Stimulated activated naive B cell treated with anti-CD40 and anti-IgM and Interleukin-4, amounts not matched to agents 10 μg/mL and 1 μg/mL and 100 μg/mL, for 72 hours (primary cell): ENCODE measurements around the gene KLHDC8A.
"Not testable (repeated sequence)": the region's sequence is repeated elsewhere in the genome, so short reads cannot be mapped to it uniquely, and the experiment has no call there.

Experiments
- ATAC-seq, 2 donors: fragments of 150-1000 bp; cut with Tn5 transposase; replicated peaks; 2 replicates each; pipeline ENCODE4 v1.10.0; 2021; ENCODE audit warnings: moderate library complexity in 1 of 2
- DNase-seq: peaks from one replicate; pipeline ENCODE4 v3.0.0; 2021
- H3K27ac Mint-ChIP-seq: one replicate; pipeline ENCODE4 v1.8.0; 2022; ENCODE audit warnings: mild to moderate bottlenecking, mixed read lengths
- H3K27me3 Mint-ChIP-seq, 2 donors: one replicate each; pipeline ENCODE4 v1.8.0; 2022; ENCODE audit warnings: mixed read lengths in 2 of 2
- H3K36me3 Mint-ChIP-seq, 2 donors: one replicate each; pipeline ENCODE4 v1.8.0; 2022; ENCODE audit warnings: mixed read lengths in 2 of 2, mild to moderate bottlenecking in 1 of 2
- H3K4me1 Mint-ChIP-seq, 2 donors: one replicate each; pipeline ENCODE4 v1.8.0; 2022; ENCODE audit warnings: mixed read lengths in 2 of 2, mild to moderate bottlenecking in 1 of 2
- H3K4me3 Mint-ChIP-seq, 2 donors: one replicate each; pipeline ENCODE4 v1.8.0; 2022; ENCODE audit warnings: mild to moderate bottlenecking in 2 of 2, mixed read lengths in 2 of 2, moderate library complexity in 1 of 2
- H3K9me3 Mint-ChIP-seq, 2 donors: one replicate each; pipeline ENCODE4 v1.8.0; 2022; ENCODE audit warnings: mixed read lengths in 2 of 2, mild to moderate bottlenecking in 1 of 2

The KLHDC8A gene

GRCh38 chr1:205310976-205311704, 45.6 kb downstream of the KLHDC8A start:
- peaks cover 26 to 39% of the 10 kb centered on the region in 2 donors for H3K36me3 Mint-ChIP-seq

DNA sequence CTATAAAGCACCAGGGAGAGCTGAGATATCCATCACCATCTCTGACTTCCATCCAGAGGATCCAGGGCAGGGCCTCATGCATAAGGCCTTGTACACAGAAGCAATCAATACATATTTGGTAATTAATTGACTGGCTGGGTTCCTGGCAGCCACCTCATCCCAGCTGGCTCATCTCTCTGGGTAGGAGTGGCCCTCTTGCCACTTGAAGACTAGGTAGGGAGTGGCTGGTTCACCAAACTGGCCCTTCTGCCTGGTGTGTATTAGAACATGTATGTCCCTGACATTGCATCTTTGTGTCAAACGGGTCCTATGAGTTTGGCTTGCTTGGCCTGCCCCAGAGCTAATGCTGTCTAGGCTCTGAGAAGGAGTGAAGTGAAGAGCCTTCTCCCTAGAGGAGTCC, 47.0 kb downstream of the KLHDC8A start:
- no peak for DNase-seq
- no peak overlapping the region for H3K4me3 Mint-ChIP-seq
- H3K36me3 Mint-ChIP-seq: peaks cover 37 to 50% of the 10 kb centered on the region in 2 donors
- peaks cover 45 to 87% of the 10 kb centered on the region in 2 donors for H3K4me1 Mint-ChIP-seq
- H3K27me3 Mint-ChIP-seq: no peaks in the 10 kb centered on the region
- H3K27ac Mint-ChIP-seq: peak overlapping the region; percentile 93
- no peaks in the 10 kb centered on the region for H3K9me3 Mint-ChIP-seq
- ATAC-seq: no peak

More at GRCh38 chr1:205310976-205311704, 45.6 kb downstream of the KLHDC8A start:
- peak; percentile 52 for DNase-seq
- Mint-ChIP-seq H3K27me3 (no peaks in the 10 kb centered on the region), H3K4me1 (peaks cover 48 to 92% of the 10 kb centered on the region in 2 donors), H3K27ac (peak overlapping the region; percentile 93), H3K4me3 (peak overlapping the region; percentile 62 to 69), H3K9me3 (no peaks in the 10 kb centered on the region)
- peak; percentile 61 to 68 for ATAC-seq

DNA sequence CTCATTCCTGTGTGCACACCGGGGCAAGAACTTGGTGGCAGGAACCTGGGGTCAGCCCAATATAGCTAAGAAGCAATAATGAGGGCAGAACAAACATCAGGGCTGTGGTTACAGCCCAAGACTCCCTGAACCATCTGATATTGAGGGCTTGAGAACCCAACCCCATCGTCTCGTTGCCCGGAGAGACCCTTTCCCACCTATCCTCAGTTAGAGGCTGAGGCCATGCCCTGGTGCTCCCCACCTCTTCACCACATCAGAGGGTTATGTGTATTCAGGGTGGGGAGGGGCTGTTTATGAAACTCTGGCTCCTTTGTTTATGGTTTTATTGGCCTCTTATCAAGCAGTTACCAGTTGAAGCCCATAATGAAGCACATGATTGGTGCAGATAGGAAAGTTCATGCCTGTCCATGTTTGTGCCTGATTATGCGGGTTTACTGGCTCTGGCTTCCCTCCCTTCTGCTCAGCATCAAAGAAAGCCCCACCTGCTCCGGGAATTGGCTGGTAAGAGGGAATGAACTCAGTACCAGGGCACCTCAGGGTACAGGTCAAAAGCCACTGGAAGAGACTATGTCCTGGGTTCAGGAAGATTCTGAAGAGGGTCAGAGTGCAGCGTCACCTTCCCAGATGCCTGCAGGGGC, 49.7 kb downstream of the KLHDC8A start:
- H3K36me3 Mint-ChIP-seq: peaks cover 42 to 68% of the 10 kb centered on the region in 2 donors
- H3K4me3 Mint-ChIP-seq: no peak overlapping the region
- H3K9me3 Mint-ChIP-seq: no peaks in the 10 kb centered on the region
- H3K27ac Mint-ChIP-seq: no peak overlapping the region
- no peak for ATAC-seq
- H3K27me3 Mint-ChIP-seq: no peaks in the 10 kb centered on the region
- peaks cover 35 to 69% of the 10 kb centered on the region in 2 donors for H3K4me1 Mint-ChIP-seq
- no peak for DNase-seq

GRCh38 chr1:205304695-205305070, 52.0 kb downstream of the KLHDC8A start:
- Mint-ChIP-seq H3K4me1 (peaks cover 33 to 68% of the 10 kb centered on the region in 2 donors), H3K27ac (peak overlapping the region; percentile 42), H3K27me3 (no peaks in the 10 kb centered on the region), H3K4me3 (no peak overlapping the region), H3K36me3 (peaks cover 38 to 64% of the 10 kb centered on the region in 2 donors), H3K9me3 (no peaks in the 10 kb centered on the region)
- no peak for ATAC-seq
- no peak for DNase-seq

DNA sequence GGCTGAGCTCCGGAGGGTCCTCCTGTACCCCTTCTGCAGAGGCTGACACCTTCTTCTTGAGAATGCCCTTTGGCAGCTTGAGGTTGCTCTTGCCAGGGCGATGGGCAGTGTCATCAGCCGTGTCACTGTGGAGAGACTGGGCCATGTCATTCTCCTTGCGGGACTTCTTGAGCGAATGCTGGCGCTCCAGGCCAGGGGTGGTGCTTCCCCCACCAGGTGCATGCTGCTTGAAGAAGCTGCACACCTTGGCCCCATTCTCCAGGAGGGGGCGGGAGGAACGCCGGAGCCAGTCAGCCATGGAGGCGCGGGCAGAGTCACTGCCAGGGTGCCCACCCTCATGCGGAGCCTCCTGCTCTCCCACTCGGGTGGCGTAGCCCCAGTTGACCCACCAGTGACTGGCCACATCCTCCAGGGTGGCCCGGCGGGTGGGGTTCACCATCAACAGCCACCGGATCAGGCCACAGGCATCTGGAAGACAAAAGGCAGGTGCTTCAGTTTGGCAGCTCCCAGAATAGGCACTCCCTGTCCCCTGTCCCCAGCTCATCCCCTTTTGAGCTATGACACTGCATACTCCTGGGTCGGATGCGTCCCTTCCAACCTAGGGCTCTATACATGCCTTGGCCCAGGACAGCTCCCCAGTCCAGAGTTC, 52.6 kb downstream of the KLHDC8A start:
- Mint-ChIP-seq H3K27ac (peak overlapping the region; percentile 42), H3K4me1 (peaks cover 33 to 65% of the 10 kb centered on the region in 2 donors), H3K4me3 (no peak overlapping the region), H3K36me3 (peaks cover 38 to 64% of the 10 kb centered on the region in 2 donors), H3K9me3 (no peaks in the 10 kb centered on the region), H3K27me3 (no peaks in the 10 kb centered on the region)
- no peak for DNase-seq
- ATAC-seq: no peak

DNA sequence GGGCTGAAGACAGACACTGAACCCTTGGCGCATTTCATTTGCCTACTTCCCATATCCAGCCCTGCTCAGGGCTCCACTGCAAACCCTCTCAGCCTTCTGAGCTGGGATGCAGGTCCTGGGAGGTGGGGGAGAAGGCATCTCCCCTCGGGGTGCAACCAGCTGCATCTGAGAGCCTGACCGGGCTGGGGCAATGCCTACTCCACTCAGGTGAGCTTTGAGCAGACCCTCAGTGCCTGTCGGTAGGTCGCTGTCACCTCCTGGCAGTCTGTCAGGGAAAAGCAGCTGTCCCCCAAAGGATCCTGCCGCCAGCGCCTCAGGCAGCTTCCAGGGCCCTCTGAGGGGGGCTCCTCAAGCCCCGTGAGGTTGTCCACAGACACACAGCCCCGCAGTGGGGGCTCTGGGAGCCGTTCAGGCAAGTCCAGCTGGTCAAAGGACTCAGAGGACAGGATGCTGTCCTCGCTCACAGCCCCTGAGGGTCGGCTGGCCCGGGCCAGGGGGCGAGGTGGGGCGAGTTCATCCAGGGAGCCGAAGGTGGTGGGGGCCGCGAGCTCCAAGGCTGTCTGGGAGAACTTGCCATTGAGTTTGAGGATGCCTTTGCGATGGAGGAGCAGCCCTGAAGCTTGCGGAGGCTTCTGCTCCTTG, 53.4 kb downstream of the KLHDC8A start:
- ATAC-seq (no peak), DNase-seq (no peak)
- no peaks in the 10 kb centered on the region for H3K27me3 Mint-ChIP-seq
- H3K9me3 Mint-ChIP-seq: no peaks in the 10 kb centered on the region
- H3K4me1 Mint-ChIP-seq: peaks cover 35 to 66% of the 10 kb centered on the region in 2 donors
- no peak overlapping the region for H3K4me3 Mint-ChIP-seq
- peaks cover 33 to 63% of the 10 kb centered on the region in 2 donors for H3K36me3 Mint-ChIP-seq
- H3K27ac Mint-ChIP-seq: no peak overlapping the region

DNA sequence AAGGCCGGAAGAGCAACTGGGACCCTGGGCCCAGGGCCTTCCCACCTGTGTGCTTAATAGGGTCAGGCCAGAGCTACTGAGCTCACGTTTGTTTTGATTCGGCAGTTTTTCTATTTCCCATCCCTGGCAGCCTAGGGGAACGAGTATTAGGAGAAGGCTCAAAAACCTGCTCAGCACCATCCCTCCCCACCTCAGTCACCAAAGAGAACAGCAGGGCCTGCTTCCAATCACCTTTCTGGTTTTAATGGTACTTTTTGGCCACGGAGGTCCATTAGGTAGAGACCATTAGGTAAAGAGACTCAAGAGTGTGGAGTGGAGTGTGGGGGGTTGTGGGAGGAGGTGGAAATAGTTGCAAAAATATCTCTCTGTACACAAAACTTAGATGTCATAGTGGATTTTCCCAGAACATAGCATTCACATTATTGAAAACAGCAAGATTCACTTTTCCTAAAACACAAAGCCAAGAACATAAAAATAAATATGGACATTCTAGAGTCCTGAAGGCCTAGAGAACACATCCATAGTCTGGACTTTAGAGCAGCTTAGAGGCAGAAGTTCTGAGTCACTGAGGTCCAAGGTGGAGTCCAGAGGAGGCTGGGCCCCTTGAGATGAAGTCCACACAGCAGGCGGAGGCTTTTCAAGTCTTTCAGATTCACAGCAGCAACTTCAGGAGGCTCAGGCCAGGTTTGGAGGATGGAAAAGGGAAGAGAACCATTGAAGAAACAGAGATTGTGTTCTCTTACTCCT, 54.7 kb downstream of the KLHDC8A start:
- peaks cover 39 to 71% of the 10 kb centered on the region in 2 donors for H3K4me1 Mint-ChIP-seq
- H3K4me3 Mint-ChIP-seq: no peak overlapping the region
- DNase-seq (no peak), ATAC-seq (no peak)
- H3K27ac Mint-ChIP-seq: peak overlapping the region; percentile 72
- peaks cover 25 to 52% of the 10 kb centered on the region in 2 donors for H3K36me3 Mint-ChIP-seq
- no peaks in the 10 kb centered on the region for H3K27me3 Mint-ChIP-seq
- H3K9me3 Mint-ChIP-seq: no peaks in the 10 kb centered on the region

DNA sequence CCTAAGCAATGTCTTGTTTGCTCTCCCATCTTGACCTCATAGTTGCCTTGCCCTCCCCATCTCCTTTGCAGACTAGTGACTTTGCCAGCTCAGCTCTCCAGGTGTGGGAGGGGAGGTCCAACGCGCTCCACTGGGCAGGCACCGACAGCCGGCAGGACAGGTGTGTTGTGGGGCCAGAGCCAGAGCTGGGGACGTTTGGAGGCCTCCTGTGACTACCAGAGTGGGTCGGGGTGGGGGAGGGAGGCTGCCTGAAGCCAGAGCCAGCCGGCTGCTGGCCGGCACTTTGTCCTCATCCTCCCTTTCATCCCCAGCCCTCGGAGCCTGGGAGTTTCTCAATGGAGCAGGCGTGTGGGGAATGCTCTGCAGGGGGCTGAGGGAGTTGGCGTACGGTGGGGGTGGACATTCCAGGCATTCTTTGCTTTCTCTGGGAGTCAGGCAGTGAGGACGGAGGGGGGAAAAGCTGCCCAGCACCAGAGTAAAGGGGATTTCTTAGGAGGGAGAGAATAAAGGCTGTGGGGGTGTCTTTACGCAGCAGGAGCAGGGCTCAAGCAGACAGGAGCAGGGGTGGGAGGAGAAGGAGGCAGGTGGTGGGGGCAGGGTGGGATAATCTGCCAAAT, 55.4 kb downstream of the KLHDC8A start:
- no peaks in the 10 kb centered on the region for H3K9me3 Mint-ChIP-seq
- no peak overlapping the region for H3K4me3 Mint-ChIP-seq
- ATAC-seq (peak; percentile 65 to 68), DNase-seq (no peak)
- H3K27ac Mint-ChIP-seq: peak overlapping the region; percentile 81
- H3K27me3 Mint-ChIP-seq: no peaks in the 10 kb centered on the region
- peaks cover 39 to 71% of the 10 kb centered on the region in 2 donors for H3K4me1 Mint-ChIP-seq
- H3K36me3 Mint-ChIP-seq: peaks cover 20 to 45% of the 10 kb centered on the region in 2 donors

DNA sequence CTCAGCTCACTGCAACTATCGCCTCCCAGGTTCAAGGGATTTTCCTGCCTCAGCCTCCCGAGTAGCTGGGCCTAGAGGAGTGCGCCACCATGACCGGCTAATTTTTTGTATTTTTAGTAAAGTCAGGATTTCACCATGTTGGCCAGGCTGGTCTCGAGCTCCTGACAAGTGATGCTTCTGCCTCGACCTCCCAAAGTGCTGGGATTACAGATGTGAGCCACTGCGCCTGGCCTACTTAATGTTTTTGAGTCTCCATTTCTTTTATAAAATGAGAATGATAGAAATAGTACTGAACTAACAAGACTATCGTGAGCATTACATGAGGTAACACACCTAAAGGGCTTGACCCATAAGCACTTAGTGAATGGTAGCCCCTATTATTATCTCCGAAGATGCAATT, 56.6 kb downstream of the KLHDC8A start:
- no peaks in the 10 kb centered on the region for H3K27me3 Mint-ChIP-seq
- H3K27ac Mint-ChIP-seq: peak overlapping the region; percentile 7
- DNase-seq (no peak), ATAC-seq (no peak)
- H3K4me1 Mint-ChIP-seq: peaks cover 47 to 76% of the 10 kb centered on the region in 2 donors
- H3K9me3 Mint-ChIP-seq: no peaks in the 10 kb centered on the region
- H3K36me3 Mint-ChIP-seq: peaks cover 12 to 35% of the 10 kb centered on the region in 2 donors
- peak overlapping the region in 1 of 2 donors; percentile 12 for H3K4me3 Mint-ChIP-seq

DNA sequence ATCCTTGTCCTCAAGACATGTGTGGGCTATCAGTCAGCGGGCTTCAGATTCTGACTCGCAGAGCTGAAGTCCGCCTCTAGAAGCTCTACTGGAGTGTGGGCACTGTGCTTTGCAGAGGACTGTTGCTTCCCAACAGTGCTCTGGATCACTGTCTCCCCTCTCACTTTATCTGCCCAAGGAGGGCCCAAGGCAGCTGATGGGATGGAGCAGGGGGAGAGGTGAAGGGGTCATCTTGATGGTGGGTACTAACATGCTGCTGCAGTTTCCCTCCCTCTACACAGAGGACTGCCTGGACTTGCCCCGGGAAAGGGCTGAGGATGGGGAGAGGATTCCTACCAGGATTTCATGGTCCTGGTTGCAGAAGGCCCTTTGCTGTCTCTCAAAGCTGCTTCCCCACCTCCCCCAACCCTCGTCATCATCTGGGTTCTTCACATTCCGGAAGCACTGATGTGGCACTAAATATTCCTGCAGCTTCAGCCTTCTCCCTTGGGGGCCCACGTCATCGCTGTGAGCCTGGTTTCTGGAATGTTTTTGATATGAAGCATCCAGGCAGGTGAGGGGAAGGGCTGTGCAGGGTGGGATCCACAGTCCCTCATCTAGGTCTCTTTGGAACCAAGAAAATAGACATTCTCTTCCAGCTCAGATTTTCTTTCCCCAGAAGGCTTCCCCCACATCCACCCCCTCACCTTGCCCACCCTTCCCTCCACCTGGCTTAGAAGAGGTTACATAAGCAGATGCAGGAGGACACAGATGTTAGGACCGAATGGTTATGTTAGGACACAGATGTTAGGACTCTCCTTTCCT, 58.3 kb downstream of the KLHDC8A start:
- H3K36me3 Mint-ChIP-seq: peaks cover 3 to 22% of the 10 kb centered on the region in 2 donors
- H3K27ac Mint-ChIP-seq: no peak overlapping the region
- no peak overlapping the region for H3K4me3 Mint-ChIP-seq
- no peaks in the 10 kb centered on the region for H3K27me3 Mint-ChIP-seq
- H3K4me1 Mint-ChIP-seq: peaks cover 54 to 85% of the 10 kb centered on the region in 2 donors
- no peaks in the 10 kb centered on the region for H3K9me3 Mint-ChIP-seq
- ATAC-seq (no peak), DNase-seq (no peak)

- not testable (repeated sequence) for H3K9me3 Mint-ChIP-seq, H3K4me3 Mint-ChIP-seq, ATAC-seq, DNase-seq, H3K27me3 Mint-ChIP-seq
- H3K4me1 Mint-ChIP-seq: peaks cover 58 to 89% of the 10 kb centered on the region in 2 donors
- H3K27ac Mint-ChIP-seq: peak overlapping the region; percentile 42
- peaks cover 3 to 17% of the 10 kb centered on the region in 2 donors for H3K36me3 Mint-ChIP-seq
These were observed 59.1 kb downstream of the KLHDC8A start for GRCh38 chr1:205297546-205298177.

- Mint-ChIP-seq H3K4me3 (no peak overlapping the region), H3K36me3 (peaks cover 0 to 7% of the 10 kb centered on the region in 2 donors), H3K9me3 (no peaks in the 10 kb centered on the region), H3K4me1 (peaks cover 53 to 90% of the 10 kb centered on the region in 2 donors), H3K27me3 (no peaks in the 10 kb centered on the region), H3K27ac (peak overlapping the region; percentile 56)
- peak in 1 of 2 donors; percentile 21 for ATAC-seq
- DNase-seq: no peak
These were observed 60.6 kb downstream of the KLHDC8A start for GRCh38 chr1:205296154-205296553.
